MCF 10A (cell line): Measurements from ENCODE around the gene SAMD4B. TPM values are rescaled to one million over a fixed set of nuclear protein-coding genes. Genes with fewer than 3 reads are reported as not detected.
A peak's percentile ranks its signal among the peaks of the same experiment; 100 is the strongest.

Experiments used
- BruUV-seq: library from RNA; stranded (reverse); fragments of 400-500 nt; replicated peaks from 2 replicates; lab custom pipeline; 2021; lab: Mats Ljungman, UMichigan
- CTCF ChIA-PET: fragments of 300-600 bp; sonication (Branson Sonifier 250); formaldehyde crosslinking; extraction: SDS; loops from one replicate; lab custom pipeline; 2021; ENCODE audit warnings: antibody characterized with exemption, inconsistent platforms; lab: Yijun Ruan, JAX
- POLR2A ChIA-PET: fragments of 300-600, 350-650 bp; sonication (Branson Sonifier 250); formaldehyde crosslinking; extraction: SDS; loops from one replicate; lab custom pipeline; 2020; ENCODE audit warnings: antibody characterized with exemption, inconsistent platforms; lab: Yijun Ruan, JAX
- DNase-seq: peaks from one replicate; pipeline ENCODE4 v3.0.0-alpha.2; 2018; ENCODE audit not compliant: unreplicated experiment
- H3K27ac Mint-ChIP-seq: one replicate; pipeline ENCODE4 v1.8.0; 2022; ENCODE audit warnings: mild to moderate bottlenecking, low read depth, mixed read lengths; ENCODE audit not compliant: unreplicated experiment
- H3K27me3 Mint-ChIP-seq: one replicate; pipeline ENCODE4 v1.8.0; 2022; ENCODE audit warnings: mixed read lengths; ENCODE audit not compliant: insufficient read depth, unreplicated experiment
- H3K36me3 Mint-ChIP-seq: one replicate; pipeline ENCODE4 v1.8.0; 2022; ENCODE audit warnings: mild to moderate bottlenecking, moderate library complexity, mixed read lengths; ENCODE audit not compliant: insufficient read depth, unreplicated experiment
- H3K4me1 Mint-ChIP-seq: one replicate; pipeline ENCODE4 v1.8.0; 2022; ENCODE audit warnings: mixed read lengths; ENCODE audit not compliant: insufficient read depth, unreplicated experiment
- H3K4me3 Mint-ChIP-seq: one replicate; pipeline ENCODE4 v1.8.0; 2022; ENCODE audit warnings: mild to moderate bottlenecking, moderate library complexity, mixed read lengths; ENCODE audit not compliant: unreplicated experiment
- H3K9me3 Mint-ChIP-seq: one replicate; pipeline ENCODE4 v1.8.0; 2022; ENCODE audit warnings: mixed read lengths; ENCODE audit not compliant: unreplicated experiment
- intact Hi-C: fragments of 100-400 bp; cut with micrococcal nuclease; formaldehyde crosslinking; loops from 2 replicates; pipeline ENCODE4 v1.14.1; 2022
- total RNA-seq: library from RNA; stranded (reverse); gene quantifications from 2 replicates; pipeline ENCODE4 v1.2.3, GENCODE V29; 2022
- TF ChIP-seq, protein P1 (sequence below): fragments of 200-600 bp; IDR thresholded peaks from one replicate; pipeline ENCODE4 v1.8.0; 2022; ENCODE audit warnings: antibody characterized with exemption, mild to moderate bottlenecking; ENCODE audit not compliant: unreplicated experiment

Gene SAMD4B
- total RNA-seq, 1 experiment from 2014 or later, result 65.4 TPM

DNA sequence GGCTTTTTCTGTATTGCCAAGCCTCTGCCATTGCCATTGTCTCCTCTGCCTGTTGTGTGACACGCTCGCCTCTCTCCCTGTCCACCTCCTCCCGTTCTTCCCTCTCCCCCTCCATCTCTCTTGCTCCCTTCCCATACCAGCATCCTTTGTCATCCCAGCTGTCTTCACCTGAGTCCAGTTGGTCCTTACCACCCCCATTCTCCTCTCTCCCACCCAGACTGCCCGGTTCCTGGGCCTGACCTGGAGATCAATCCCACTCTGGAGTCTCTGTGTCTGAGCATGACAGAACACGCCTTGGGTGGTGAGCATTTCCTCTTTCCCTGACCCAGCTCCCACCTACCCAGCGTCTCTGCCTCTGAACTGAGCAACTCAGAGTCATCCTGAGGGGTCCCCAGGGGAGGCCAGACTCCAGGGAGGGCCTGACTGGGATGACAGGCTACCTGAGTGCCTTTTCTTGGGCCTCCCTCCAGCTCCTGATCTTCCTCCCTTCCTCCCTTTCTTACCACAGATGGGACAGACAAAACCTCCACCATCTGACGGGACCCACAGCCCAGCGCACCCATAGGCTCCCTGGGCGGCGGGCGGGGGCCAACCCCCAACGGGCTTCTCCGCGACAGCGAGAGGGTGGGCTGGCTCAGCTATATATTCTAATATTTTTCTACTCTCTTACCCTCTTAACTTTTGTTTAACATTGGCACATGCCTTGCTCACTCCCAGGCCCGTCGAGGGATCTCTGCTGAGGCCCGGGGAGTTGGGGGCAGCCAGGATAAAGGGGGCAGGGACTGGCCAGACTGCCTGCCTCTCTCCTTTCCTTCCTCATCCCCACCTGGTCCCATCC lies 41.0 kb downstream of the SAMD4B start:
- no peaks in the 10 kb centered on the region for H3K9me3 Mint-ChIP-seq
- POLR2A ChIA-PET, result interaction anchor here (0.8 to 2.7 kb wide), 4 partner anchors 8 to 28 kb away, joined by 3 to 14 read pairs (median 4); partner anchors contain the start of genes MED29 and PAF1
- peaks cover 7% of the 10 kb centered on the region for H3K4me1 Mint-ChIP-seq
- BruUV-seq, result no TSS peak
- no peaks in the 10 kb centered on the region for H3K27me3 Mint-ChIP-seq
- CTCF ChIA-PET, result interaction anchor here (0.6 to 0.9 kb wide), 2 partner anchors 15 to 451 kb away, joined by 3 to 4 read pairs; no protein-coding TSS in a partner anchor
- H3K36me3 Mint-ChIP-seq, result peaks cover 77% of the 10 kb centered on the region
- no peak overlapping the region for H3K4me3 Mint-ChIP-seq
- no peak for DNase-seq
- TF ChIP-seq, protein P1, sequence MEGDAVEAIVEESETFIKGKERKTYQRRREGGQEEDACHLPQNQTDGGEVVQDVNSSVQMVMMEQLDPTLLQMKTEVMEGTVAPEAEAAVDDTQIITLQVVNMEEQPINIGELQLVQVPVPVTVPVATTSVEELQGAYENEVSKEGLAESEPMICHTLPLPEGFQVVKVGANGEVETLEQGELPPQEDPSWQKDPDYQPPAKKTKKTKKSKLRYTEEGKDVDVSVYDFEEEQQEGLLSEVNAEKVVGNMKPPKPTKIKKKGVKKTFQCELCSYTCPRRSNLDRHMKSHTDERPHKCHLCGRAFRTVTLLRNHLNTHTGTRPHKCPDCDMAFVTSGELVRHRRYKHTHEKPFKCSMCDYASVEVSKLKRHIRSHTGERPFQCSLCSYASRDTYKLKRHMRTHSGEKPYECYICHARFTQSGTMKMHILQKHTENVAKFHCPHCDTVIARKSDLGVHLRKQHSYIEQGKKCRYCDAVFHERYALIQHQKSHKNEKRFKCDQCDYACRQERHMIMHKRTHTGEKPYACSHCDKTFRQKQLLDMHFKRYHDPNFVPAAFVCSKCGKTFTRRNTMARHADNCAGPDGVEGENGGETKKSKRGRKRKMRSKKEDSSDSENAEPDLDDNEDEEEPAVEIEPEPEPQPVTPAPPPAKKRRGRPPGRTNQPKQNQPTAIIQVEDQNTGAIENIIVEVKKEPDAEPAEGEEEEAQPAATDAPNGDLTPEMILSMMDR, result no peak
- peak overlapping the region; percentile 71 for H3K27ac Mint-ChIP-seq
- intact Hi-C loops, result no loop called here

DNA sequence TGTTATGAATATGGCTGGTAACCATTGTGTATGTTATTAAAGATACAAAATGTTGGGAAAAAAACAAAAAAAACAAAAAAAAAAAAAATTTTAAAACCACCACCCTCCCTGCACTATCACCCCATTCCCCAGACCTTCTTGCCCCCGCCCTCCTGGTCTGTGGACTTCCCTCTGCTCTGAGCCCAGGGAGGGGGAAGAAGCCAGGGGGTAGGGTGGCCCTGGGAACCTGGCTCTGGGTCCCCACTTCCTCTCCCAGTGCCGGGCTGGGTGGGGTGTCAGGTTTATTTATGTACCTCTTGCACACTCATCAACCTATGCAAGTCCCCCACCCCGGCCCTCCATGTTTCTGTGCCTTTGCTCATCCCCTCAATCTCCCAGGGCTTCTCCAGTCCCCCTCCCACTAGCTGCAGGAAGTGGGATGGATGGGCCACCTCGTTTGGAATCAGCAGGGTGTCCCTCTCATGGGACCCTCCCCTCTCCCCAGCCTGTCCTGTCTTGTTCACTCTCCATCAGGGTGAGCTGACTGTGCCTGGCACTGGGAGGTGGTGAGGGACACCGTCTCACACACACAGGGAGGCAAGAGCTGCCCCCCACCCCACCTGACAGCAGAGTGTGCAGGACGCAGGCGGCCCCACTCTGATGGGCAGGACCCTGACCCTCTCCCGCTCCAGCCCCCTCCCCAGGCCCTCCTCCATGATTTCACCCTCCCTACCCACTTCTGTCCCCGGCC lies 42.8 kb downstream of the SAMD4B start:
- TF ChIP-seq, protein P1, result no peak
- Mint-ChIP-seq H3K4me1 (peaks cover 14% of the 10 kb centered on the region), H3K4me3 (peak overlapping the region; percentile 22), H3K27ac (peak overlapping the region; percentile 54), H3K27me3 (no peaks in the 10 kb centered on the region), H3K36me3 (peaks cover 77% of the 10 kb centered on the region), H3K9me3 (no peaks in the 10 kb centered on the region)
- intact Hi-C loops, result no loop called here
- POLR2A ChIA-PET, result no interaction called here
- CTCF ChIA-PET, result interaction anchor here (0.6 kb wide), 1 partner anchor 90 kb away, joined by 3 read pairs; no protein-coding TSS in a partner anchor
- no peak for DNase-seq
- BruUV-seq, result TSS peak; percentile 28

DNA sequence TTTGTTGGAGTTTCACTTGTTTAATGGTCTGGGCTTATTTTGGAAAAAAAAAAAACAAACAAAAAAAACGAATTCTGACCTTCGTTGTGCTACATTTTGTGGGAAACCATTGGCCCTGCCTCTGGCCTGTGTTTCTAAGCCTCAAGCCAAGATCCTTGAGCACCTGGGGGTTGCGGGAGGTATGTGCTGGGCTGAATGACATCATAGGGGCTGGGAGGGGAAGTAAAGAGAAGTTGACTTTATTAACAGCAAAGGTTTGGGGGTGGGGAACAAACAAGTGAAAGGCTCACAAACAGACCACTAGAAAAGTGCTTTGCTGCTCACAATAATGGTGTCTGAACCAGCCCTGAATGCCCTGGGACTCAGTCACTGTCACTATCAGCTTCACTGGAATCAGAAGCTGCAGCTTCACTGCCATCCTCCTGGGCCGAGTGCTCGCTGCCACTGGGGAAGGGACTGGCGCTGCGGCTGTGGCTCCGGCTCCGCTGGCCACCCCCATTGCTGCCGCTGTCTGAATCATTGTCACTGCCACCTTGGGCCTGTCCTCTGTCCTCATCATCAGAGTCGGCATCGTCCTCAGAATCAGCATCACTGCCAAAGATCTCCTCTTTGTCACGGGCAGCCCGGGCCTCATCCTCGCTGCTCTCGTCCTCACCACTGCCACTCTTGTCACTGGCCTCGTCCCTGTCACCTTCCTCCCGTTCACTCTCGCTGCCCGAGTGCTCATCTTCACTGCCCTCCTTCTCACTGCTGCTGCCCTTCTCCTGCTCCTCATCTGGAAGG lies 43.6 kb downstream of the SAMD4B start:
- no peaks in the 10 kb centered on the region for H3K9me3 Mint-ChIP-seq
- H3K4me3 Mint-ChIP-seq, result no peak overlapping the region
- intact Hi-C loops, result no loop called here
- ChIA-PET CTCF (no interaction called here), POLR2A (no interaction called here)
- TF ChIP-seq, protein P1, result no peak
- H3K36me3 Mint-ChIP-seq, result peaks cover 83% of the 10 kb centered on the region
- DNase-seq, result no peak
- TSS peak; percentile 17 for BruUV-seq
- H3K4me1 Mint-ChIP-seq, result peaks cover 14% of the 10 kb centered on the region
- no peaks in the 10 kb centered on the region for H3K27me3 Mint-ChIP-seq
- peak overlapping the region; percentile 54 for H3K27ac Mint-ChIP-seq
